OCI-LY3 (cell line): ENCODE data around the gene SMPDL3B.
"Not testable (repeated sequence)": the region's sequence is repeated elsewhere in the genome, so short reads cannot be mapped to it uniquely, and the experiment has no call there.

ENCODE experiments used
- H2AFZ ChIP-seq: fragments of 200-600, 300-600 bp; shearing (Covaris generic); 2 replicates; pipeline ENCODE4 v1.6.0; 2014; ENCODE audit warnings: antibody characterized with exemption, low read depth, low read length
- H3K27ac ChIP-seq: fragments of 200-600, 300-600 bp; sonication (generic); 2 replicates; pipeline ENCODE4 v1.5.1; 2014; ENCODE audit warnings: mild to moderate bottlenecking, low read length, moderate library complexity, mixed read lengths
- H3K27me3 ChIP-seq: fragments of 200-600, 300-600 bp; sonication (generic); 2 replicates; pipeline ENCODE4 v1.6.1; 2014; ENCODE audit warnings: low read depth, low read length, mixed read lengths
- H3K36me3 ChIP-seq: fragments of 200-600, 300-600 bp; sonication (generic); replicated peaks from 2 replicates; pipeline ENCODE3; 2014; ENCODE audit warnings: low read depth, low read length, mixed read lengths
- H3K4me1 ChIP-seq: fragments of 300-600, 200-600 bp; sonication (generic); 2 replicates; pipeline ENCODE4 v1.6.1; 2014; ENCODE audit warnings: low read length, mixed read lengths
- H3K4me2 ChIP-seq: fragments of 200-600, 300-600 bp; sonication (generic); 2 replicates; pipeline ENCODE4 v1.6.1; 2014; ENCODE audit warnings: low read length, mixed read lengths
- H3K4me3 ChIP-seq: fragments of 300-600, 200-600 bp; sonication (generic); 2 replicates; pipeline ENCODE4 v1.5.1; 2014; ENCODE audit warnings: antibody characterized with exemption, mild to moderate bottlenecking, low read length, moderate library complexity
- H3K79me2 ChIP-seq: fragments of 300-600, 200-600 bp; shearing (Covaris generic); 2 replicates; pipeline ENCODE4 v1.6.1; 2014; ENCODE audit warnings: mild to moderate bottlenecking, low read length, mixed read lengths
- H3K9ac ChIP-seq: fragments of 300-600, 200-600 bp; shearing (Covaris generic); 2 replicates; pipeline ENCODE4 v1.6.0; 2014; ENCODE audit warnings: mild to moderate bottlenecking, low read length, moderate library complexity
- H3K9me3 ChIP-seq: fragments of 200-600, 300-600 bp; shearing (Covaris generic); 2 replicates; pipeline ENCODE4 v1.6.1; 2014; ENCODE audit warnings: low read length, mixed read lengths; ENCODE audit not compliant: insufficient read depth
- H4K20me1 ChIP-seq: fragments of 200-600, 300-600 bp; sonication (generic); 2 replicates; pipeline ENCODE4 v1.6.1; 2016; ENCODE audit warnings: low read length, mixed read lengths; ENCODE audit not compliant: insufficient read depth
- EZH2phosphoT487 ChIP-seq: fragments of 200-600 bp; shearing (Covaris generic); IDR thresholded peaks from 2 replicates; pipeline ENCODE4 v1.6.1; 2018; ENCODE audit warnings: antibody characterized with exemption, mixed run types, low read depth
- TF ChIP-seq, protein P1 (sequence below): fragments of 200-600, 300-600 bp; sonication (generic); IDR thresholded peaks from 2 replicates; pipeline ENCODE4 v1.5.1; 2014; ENCODE audit warnings: antibody characterized with exemption, low read length, low read depth

Gene SMPDL3B

DNA sequence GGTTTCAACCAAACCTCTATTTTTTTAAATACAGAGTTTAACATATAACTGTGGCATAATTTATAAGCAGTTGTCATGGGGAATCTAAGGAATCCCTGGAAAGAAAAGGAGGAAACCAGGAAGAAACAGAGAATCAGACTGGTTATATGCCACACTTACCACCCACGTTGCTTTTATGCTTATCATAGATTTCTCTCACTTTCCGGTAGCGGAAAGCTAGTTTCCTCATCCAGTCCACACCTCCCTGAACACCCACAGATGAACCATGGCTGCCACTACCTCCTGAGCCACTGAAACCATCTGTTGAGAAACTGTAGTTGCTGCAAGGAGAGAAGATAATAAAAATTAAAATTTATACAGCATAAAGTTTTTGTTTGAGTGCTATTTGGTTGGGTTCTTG is 58.4 kb downstream of the SMPDL3B start:
- no peak overlapping the region for H3K27ac ChIP-seq
- H3K79me2 ChIP-seq, result no peaks in the 10 kb centered on the region
- H3K27me3 ChIP-seq, result no peaks in the 10 kb centered on the region
- no peaks in the 10 kb centered on the region for H4K20me1 ChIP-seq
- H3K4me1 ChIP-seq, result no peaks in the 10 kb centered on the region
- no peak overlapping the region for H3K4me2 ChIP-seq
- no peaks in the 10 kb centered on the region for H3K9me3 ChIP-seq
- no peak overlapping the region for H3K4me3 ChIP-seq
- no peak overlapping the region for H3K9ac ChIP-seq
- H3K36me3 ChIP-seq, result peaks cover 8% of the 10 kb centered on the region
- no peak overlapping the region for H2AFZ ChIP-seq
- no peak for TF ChIP-seq EZH2phosphoT487
- TF ChIP-seq, protein P1, sequence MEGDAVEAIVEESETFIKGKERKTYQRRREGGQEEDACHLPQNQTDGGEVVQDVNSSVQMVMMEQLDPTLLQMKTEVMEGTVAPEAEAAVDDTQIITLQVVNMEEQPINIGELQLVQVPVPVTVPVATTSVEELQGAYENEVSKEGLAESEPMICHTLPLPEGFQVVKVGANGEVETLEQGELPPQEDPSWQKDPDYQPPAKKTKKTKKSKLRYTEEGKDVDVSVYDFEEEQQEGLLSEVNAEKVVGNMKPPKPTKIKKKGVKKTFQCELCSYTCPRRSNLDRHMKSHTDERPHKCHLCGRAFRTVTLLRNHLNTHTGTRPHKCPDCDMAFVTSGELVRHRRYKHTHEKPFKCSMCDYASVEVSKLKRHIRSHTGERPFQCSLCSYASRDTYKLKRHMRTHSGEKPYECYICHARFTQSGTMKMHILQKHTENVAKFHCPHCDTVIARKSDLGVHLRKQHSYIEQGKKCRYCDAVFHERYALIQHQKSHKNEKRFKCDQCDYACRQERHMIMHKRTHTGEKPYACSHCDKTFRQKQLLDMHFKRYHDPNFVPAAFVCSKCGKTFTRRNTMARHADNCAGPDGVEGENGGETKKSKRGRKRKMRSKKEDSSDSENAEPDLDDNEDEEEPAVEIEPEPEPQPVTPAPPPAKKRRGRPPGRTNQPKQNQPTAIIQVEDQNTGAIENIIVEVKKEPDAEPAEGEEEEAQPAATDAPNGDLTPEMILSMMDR, result no peak

DNA sequence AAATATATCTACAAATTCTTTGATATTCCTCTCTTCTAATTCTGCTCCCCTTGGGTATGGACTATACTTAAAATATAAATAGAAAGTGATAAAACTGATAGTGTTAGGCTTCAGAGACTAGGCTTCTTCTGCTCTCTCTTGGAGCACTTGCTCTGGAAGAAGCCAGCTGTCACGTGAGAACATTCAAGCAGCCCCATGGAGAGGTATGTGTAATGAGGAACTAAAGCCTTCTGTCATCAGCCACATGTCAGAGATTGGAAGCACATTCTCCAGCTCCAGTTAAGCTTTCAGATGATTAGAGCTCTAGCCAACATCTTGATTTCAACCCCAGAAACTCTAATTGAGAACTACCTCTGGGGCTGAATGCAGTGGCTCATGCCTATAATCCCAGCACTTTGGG is 59.3 kb downstream of the SMPDL3B start:
- peaks cover 3% of the 10 kb centered on the region for H3K36me3 ChIP-seq
- no peak overlapping the region for H3K9ac ChIP-seq
- H3K4me3 ChIP-seq, result no peak overlapping the region
- H3K79me2 ChIP-seq, result no peaks in the 10 kb centered on the region
- H4K20me1 ChIP-seq, result no peaks in the 10 kb centered on the region
- H3K4me1 ChIP-seq, result no peaks in the 10 kb centered on the region
- H3K27me3 ChIP-seq, result no peaks in the 10 kb centered on the region
- no peak overlapping the region for H2AFZ ChIP-seq
- TF ChIP-seq EZH2phosphoT487, result no peak
- TF ChIP-seq, protein P1, result no peak
- H3K9me3 ChIP-seq, result no peaks in the 10 kb centered on the region
- H3K4me2 ChIP-seq, result no peak overlapping the region
- no peak overlapping the region for H3K27ac ChIP-seq

DNA sequence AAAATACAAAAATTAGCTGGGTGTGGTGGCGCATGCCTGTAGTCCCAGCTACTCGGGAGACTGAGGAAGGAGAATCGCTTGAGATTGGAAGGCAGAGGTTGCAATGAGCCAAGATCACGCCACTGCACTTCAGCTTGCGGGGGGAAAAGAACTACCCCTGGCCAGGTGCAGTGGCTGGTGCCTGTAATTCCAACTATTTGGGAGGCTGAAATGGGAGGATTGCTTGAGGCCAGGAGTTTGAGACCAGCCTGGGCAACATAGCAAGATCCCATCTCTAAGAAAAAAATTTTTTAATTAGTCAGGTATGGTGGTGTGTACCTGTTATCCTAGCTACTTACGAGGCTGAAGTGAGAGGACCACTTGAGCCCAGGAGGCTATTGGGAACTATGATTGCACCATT is 59.7 kb downstream of the SMPDL3B start:
- not testable (repeated sequence) for H3K27ac ChIP-seq, H4K20me1 ChIP-seq, H3K9me3 ChIP-seq, H3K36me3 ChIP-seq, H2AFZ ChIP-seq, H3K4me2 ChIP-seq, H3K9ac ChIP-seq, H3K4me3 ChIP-seq, H3K79me2 ChIP-seq, H3K27me3 ChIP-seq, H3K4me1 ChIP-seq

DNA sequence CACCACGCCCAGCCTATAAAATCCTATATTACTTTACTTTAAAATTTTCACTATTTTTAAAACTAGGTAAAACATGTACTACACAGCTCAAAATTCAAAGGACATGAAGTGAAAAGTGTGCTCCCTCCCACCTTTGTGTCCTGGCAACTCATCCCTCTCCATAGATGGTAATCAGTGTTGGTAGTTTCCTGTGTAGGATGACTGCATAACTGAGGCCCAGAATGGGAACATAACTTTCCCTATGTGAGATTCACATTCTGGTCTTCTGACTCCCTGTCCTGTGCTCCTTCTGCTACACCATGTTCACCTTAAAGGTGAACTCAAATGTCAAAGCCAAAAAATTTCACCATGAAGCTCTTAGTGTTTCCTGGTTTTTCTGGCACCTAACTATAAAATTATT is 64.3 kb downstream of the SMPDL3B start:
- Histone ChIP-seq H3K9me3 (no peaks in the 10 kb centered on the region), H3K27me3 (no peaks in the 10 kb centered on the region), H3K4me3 (no peak overlapping the region), H3K4me1 (no peaks in the 10 kb centered on the region), H2AFZ (no peak overlapping the region), H3K9ac (no peak overlapping the region), H3K36me3 (peaks cover 4% of the 10 kb centered on the region), H3K4me2 (no peak overlapping the region), H3K27ac (no peak overlapping the region), H4K20me1 (no peaks in the 10 kb centered on the region), H3K79me2 (no peaks in the 10 kb centered on the region)
- TF ChIP-seq EZH2phosphoT487, result no peak
- TF ChIP-seq, protein P1, result no peak

DNA sequence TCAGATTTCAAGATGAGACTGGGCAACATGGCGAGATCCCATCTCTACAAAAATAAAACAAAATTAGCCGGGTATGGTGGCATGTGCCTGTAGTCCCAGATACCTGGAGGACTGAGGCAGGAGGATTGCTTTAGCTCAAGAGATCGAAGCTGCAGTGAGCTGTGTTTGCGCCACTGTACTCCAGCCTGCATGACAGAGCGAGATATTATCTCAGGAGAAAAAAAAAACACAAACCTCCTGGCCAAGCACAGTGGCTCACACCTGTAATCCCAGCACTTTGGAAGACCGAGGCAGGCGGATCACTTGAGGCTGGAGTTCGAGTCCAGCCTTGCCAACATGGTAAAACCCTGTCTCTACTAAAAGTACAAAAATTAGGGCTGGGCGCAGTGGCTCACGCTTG is 67.8 kb downstream of the SMPDL3B start:
- H3K4me1 ChIP-seq, result no peaks in the 10 kb centered on the region
- no peak overlapping the region for H3K4me3 ChIP-seq
- no peaks in the 10 kb centered on the region for H4K20me1 ChIP-seq
- H3K4me2 ChIP-seq, result no peak overlapping the region
- TF ChIP-seq, protein P1, result no peak
- TF ChIP-seq EZH2phosphoT487, result no peak
- no peaks in the 10 kb centered on the region for H3K27me3 ChIP-seq
- no peak overlapping the region for H3K9ac ChIP-seq
- H3K79me2 ChIP-seq, result no peaks in the 10 kb centered on the region
- H3K27ac ChIP-seq, result no peak overlapping the region
- no peaks in the 10 kb centered on the region for H3K9me3 ChIP-seq
- no peak overlapping the region for H2AFZ ChIP-seq
- peaks cover 2% of the 10 kb centered on the region for H3K36me3 ChIP-seq

DNA sequence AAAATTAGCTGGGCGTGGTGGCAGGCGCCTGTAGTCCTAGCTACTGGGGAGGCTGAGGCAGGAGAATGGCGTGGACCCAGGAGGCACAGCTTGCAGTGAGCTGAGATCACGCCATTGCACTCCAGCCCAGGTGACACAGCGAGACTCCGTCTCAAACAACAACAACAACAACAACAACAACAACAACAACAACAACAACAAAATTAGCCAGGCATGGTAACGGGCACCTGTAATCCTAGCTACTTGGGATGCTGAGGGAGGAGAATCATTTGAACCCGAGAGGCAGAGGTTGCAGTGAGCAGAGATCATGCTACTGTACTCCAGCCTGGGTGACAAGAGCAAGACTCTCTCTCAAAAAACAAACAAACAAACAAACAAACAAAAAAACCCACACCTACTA is 68.3 kb downstream of the SMPDL3B start:
- not testable (repeated sequence) for H3K79me2 ChIP-seq, H3K4me3 ChIP-seq, H3K9ac ChIP-seq, H3K36me3 ChIP-seq, H3K9me3 ChIP-seq, H3K27ac ChIP-seq, H4K20me1 ChIP-seq, H3K4me2 ChIP-seq, H3K27me3 ChIP-seq, H2AFZ ChIP-seq, H3K4me1 ChIP-seq
